SK-N-SH treated with all-trans-retinoic acid at 6 μM for 48 hours (cell line): Measurements from ENCODE around the gene TSHZ2.

Experiments
- ARNTL ChIP-seq: fragments of 450-650 bp; formaldehyde crosslinking; IDR thresholded peaks from 2 replicates; pipeline ENCODE4 v1.5.0; 2020; ENCODE audit warnings: low read depth, mild to moderate bottlenecking, moderate library complexity, borderline replicate concordance
- BACH2 ChIP-seq: fragments of 250-450 bp; sonication (Bioruptor Pico); IDR thresholded peaks from 2 replicates; pipeline ENCODE4 v1.9.0; 2021; ENCODE audit warnings: mild to moderate bottlenecking, borderline replicate concordance
- ISL1 ChIP-seq: fragments of 250-450 bp; sonication (Bioruptor Pico); IDR thresholded peaks from 2 replicates; pipeline ENCODE4 v2.1.2; 2022; ENCODE audit warnings: mild to moderate bottlenecking, moderate library complexity
- PPARA ChIP-seq: fragments of 250-450 bp; sonication (Bioruptor Pico); IDR thresholded peaks from 2 replicates; pipeline ENCODE4 v1.5.0; 2020; ENCODE audit warnings: mild to moderate bottlenecking, borderline replicate concordance
- RARB ChIP-seq: fragments of 250-450 bp; sonication (Bioruptor Pico); IDR thresholded peaks from 2 replicates; pipeline ENCODE4 v1.8.0; 2021; ENCODE audit warnings: mild to moderate bottlenecking, moderate library complexity
- SNAI2 ChIP-seq: fragments of 250-450 bp; sonication (Bioruptor Pico); IDR thresholded peaks from 2 replicates; pipeline ENCODE4 v1.5.0; 2020; ENCODE audit warnings: mild to moderate bottlenecking, moderate library complexity
- TOX ChIP-seq: fragments of 250-450 bp; sonication (Bioruptor Pico); IDR thresholded peaks from 2 replicates; pipeline ENCODE4 v1.8.0; 2021; ENCODE audit warnings: mild to moderate bottlenecking, moderate library complexity, borderline replicate concordance
- ZC3H10 ChIP-seq: fragments of 250-450 bp; sonication (Bioruptor Pico); IDR thresholded peaks from 2 replicates; pipeline ENCODE4 v1.5.1; 2021; ENCODE audit warnings: mild to moderate bottlenecking, moderate library complexity
- ZFP3 ChIP-seq: fragments of 250-450 bp; sonication (Bioruptor Pico); IDR thresholded peaks from 2 replicates; pipeline ENCODE4 v1.5.0; 2020; ENCODE audit warnings: mild to moderate bottlenecking, moderate library complexity
- ZFP30 ChIP-seq: fragments of 450-650 bp; formaldehyde crosslinking; IDR thresholded peaks from 2 replicates; pipeline ENCODE4 v1.5.0; 2022; ENCODE audit warnings: mild to moderate bottlenecking, moderate library complexity
- ZNF8 ChIP-seq: fragments of 450-650 bp; formaldehyde crosslinking; IDR thresholded peaks from 2 replicates; pipeline ENCODE4 v1.5.0; 2020; ENCODE audit warnings: mild to moderate bottlenecking, moderate library complexity
- TF ChIP-seq, protein P1 (sequence below): fragments of 250-450 bp; sonication (Bioruptor Pico); IDR thresholded peaks from 2 replicates; pipeline ENCODE4 v1.5.1; 2021; ENCODE audit warnings: mild to moderate bottlenecking, moderate library complexity
- TF ChIP-seq, protein P2 (sequence below): fragments of 250-450 bp; sonication (Bioruptor Pico); IDR thresholded peaks from 2 replicates; pipeline ENCODE4 v1.8.0; 2020; ENCODE audit warnings: mild to moderate bottlenecking, moderate library complexity, borderline replicate concordance
- TF ChIP-seq, protein P3 (sequence below): fragments of 250-450 bp; sonication (Bioruptor Pico); IDR thresholded peaks from 2 replicates; pipeline ENCODE4 v1.5.1; 2020; ENCODE audit warnings: low read depth, mild to moderate bottlenecking, moderate library complexity

DNA sequence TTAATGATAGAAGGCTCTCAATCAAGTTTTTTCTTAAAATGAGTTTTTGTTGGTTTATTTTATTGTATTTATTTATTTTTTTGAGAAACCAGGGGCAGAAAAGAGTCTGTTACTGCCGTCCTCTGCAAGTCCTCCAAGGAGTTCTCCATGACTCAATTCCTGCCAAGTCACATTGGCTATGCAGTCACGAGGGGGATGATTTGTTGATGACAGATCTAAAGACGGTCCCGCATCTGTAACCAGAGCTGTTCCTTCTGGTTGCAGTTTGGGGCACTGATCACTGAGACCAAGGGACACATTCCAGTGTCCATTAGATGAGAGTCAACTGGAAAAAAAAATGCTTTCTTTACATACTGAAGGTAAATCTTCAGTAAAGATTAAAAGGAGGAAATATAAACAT, 13.9 kb upstream of the TSHZ2 start:
- TF ChIP-seq, protein P1, sequence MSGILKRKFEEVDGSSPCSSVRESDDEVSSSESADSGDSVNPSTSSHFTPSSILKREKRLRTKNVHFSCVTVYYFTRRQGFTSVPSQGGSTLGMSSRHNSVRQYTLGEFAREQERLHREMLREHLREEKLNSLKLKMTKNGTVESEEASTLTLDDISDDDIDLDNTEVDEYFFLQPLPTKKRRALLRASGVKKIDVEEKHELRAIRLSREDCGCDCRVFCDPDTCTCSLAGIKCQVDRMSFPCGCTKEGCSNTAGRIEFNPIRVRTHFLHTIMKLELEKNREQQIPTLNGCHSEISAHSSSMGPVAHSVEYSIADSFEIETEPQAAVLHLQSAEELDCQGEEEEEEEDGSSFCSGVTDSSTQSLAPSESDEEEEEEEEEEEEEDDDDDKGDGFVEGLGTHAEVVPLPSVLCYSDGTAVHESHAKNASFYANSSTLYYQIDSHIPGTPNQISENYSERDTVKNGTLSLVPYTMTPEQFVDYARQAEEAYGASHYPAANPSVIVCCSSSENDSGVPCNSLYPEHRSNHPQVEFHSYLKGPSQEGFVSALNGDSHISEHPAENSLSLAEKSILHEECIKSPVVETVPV: no peak
- no peak for TF ChIP-seq PPARA (CRISPR knock-in tag)
- TF ChIP-seq, protein P2, sequence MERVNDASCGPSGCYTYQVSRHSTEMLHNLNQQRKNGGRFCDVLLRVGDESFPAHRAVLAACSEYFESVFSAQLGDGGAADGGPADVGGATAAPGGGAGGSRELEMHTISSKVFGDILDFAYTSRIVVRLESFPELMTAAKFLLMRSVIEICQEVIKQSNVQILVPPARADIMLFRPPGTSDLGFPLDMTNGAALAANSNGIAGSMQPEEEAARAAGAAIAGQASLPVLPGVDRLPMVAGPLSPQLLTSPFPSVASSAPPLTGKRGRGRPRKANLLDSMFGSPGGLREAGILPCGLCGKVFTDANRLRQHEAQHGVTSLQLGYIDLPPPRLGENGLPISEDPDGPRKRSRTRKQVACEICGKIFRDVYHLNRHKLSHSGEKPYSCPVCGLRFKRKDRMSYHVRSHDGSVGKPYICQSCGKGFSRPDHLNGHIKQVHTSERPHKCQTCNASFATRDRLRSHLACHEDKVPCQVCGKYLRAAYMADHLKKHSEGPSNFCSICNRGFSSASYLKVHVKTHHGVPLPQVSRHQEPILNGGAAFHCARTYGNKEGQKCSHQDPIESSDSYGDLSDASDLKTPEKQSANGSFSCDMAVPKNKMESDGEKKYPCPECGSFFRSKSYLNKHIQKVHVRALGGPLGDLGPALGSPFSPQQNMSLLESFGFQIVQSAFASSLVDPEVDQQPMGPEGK (CRISPR knock-in tag): no peak
- TF ChIP-seq ARNTL: no peak
- TF ChIP-seq BACH2: no peak
- TF ChIP-seq RARB (CRISPR knock-in tag): no peak
- TF ChIP-seq, protein P3, sequence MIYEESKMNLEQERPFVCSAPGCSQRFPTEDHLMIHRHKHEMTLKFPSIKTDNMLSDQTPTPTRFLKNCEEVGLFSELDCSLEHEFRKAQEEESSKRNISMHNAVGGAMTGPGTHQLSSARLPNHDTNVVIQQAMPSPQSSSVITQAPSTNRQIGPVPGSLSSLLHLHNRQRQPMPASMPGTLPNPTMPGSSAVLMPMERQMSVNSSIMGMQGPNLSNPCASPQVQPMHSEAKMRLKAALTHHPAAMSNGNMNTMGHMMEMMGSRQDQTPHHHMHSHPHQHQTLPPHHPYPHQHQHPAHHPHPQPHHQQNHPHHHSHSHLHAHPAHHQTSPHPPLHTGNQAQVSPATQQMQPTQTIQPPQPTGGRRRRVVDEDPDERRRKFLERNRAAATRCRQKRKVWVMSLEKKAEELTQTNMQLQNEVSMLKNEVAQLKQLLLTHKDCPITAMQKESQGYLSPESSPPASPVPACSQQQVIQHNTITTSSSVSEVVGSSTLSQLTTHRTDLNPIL (CRISPR knock-in tag): no peak
- TF ChIP-seq ZC3H10 (CRISPR knock-in tag): no peak
- no peak for TF ChIP-seq ZFP30 (CRISPR knock-in tag)
- no peak for TF ChIP-seq ZFP3 (CRISPR knock-in tag)
- TF ChIP-seq ISL1 (CRISPR knock-in tag): no peak
- TF ChIP-seq SNAI2 (CRISPR knock-in tag): no peak
- TF ChIP-seq TOX (CRISPR knock-in tag): no peak
- TF ChIP-seq ZNF8 (CRISPR knock-in tag): no peak
